Liver (tissue), 9 donors: ENCODE measurements around the gene RPTOR. TPM values are rescaled to one million over a fixed set of nuclear protein-coding genes. Genes with fewer than 3 reads are reported as not detected.

Source experiments
- DNase-seq: peaks from one replicate; pipeline ENCODE4 v3.0.0-alpha.2; 2017; ENCODE audit warnings: low spot score
- H3K27ac ChIP-seq, 2 donors: one replicate each; pipeline ENCODE4 v1.7.0; 2013; ENCODE audit warnings: inconsistent platforms in 2 of 2, low read length in 2 of 2, control low read depth in 1 of 2, low read depth in 1 of 2, mild to moderate bottlenecking in 1 of 2
- H3K27me3 ChIP-seq, 4 donors: one replicate each; pipeline versions ENCODE4 v1.6.1 to v1.7.0; 2013; ENCODE audit warnings: low read length in 3 of 4, inconsistent platforms in 1 of 4, mild to moderate bottlenecking in 1 of 4, moderate library complexity in 1 of 4; ENCODE audit not compliant: control insufficient read depth in 4 of 4, insufficient read depth in 4 of 4
- H3K36me3 ChIP-seq, 4 donors: one replicate each; pipeline versions ENCODE4 v1.6.1 to v1.7.0; 2013; ENCODE audit warnings: low read length in 3 of 4, mild to moderate bottlenecking in 3 of 4, low read depth in 1 of 4, moderate library complexity in 1 of 4; ENCODE audit not compliant: control insufficient read depth in 4 of 4, insufficient read depth in 3 of 4
- H3K4me1 ChIP-seq, 4 donors: one replicate each; pipeline versions ENCODE4 v1.6.1 to v1.7.0; 2013; ENCODE audit warnings: low read length in 3 of 4, mild to moderate bottlenecking in 3 of 4, moderate library complexity in 1 of 4; ENCODE audit not compliant: control insufficient read depth in 4 of 4, insufficient read depth in 4 of 4
- H3K4me3 ChIP-seq, 3 donors: one replicate each; pipeline versions ENCODE4 v1.6.1 to v1.7.0; 2013; ENCODE audit warnings: low read length in 3 of 3, control low read depth in 1 of 3, low read depth in 1 of 3, mild to moderate bottlenecking in 1 of 3
- H3K9ac ChIP-seq, 2 donors: one replicate each; pipeline ENCODE4 v1.7.0; 2013; ENCODE audit warnings: low read length in 2 of 2, mild to moderate bottlenecking in 2 of 2, moderate library complexity in 2 of 2, control low read depth in 1 of 2, low read depth in 1 of 2
- H3K9me3 ChIP-seq, 4 donors: one replicate each; pipeline versions ENCODE4 v1.6.1 to v1.7.0; 2013; ENCODE audit warnings: low read length in 3 of 4; ENCODE audit not compliant: control insufficient read depth in 4 of 4
- CTCF ChIP-seq: fragments of 150-350 bp; IDR thresholded peaks from 2 replicates; pipeline ENCODE4 v1.5.1; 2017; ENCODE audit warnings: improper control_type of control experiment, low read depth, low read length; ENCODE audit not compliant: missing input control
- EGR1 ChIP-seq, 2 donors: IDR thresholded peaks; 2 replicates each; pipeline ENCODE4 v1.6.1; 2016 to 2018; ENCODE audit warnings: antibody characterized with exemption in 2 of 2, low read depth in 2 of 2
- GABPA ChIP-seq, 2 donors: IDR thresholded peaks in 1 of 2; conservative IDR thresholded peaks in 1 of 2; 2 replicates each; pipeline ENCODE4 v1.6.1; 2016; ENCODE audit warnings: antibody characterized with exemption in 2 of 2, mild to moderate bottlenecking in 1 of 2, moderate library complexity in 1 of 2
- HNF4A ChIP-seq, 2 donors: conservative IDR thresholded peaks; 2 replicates each; pipeline ENCODE4 v1.6.1; 2016; ENCODE audit warnings: antibody characterized with exemption in 2 of 2, mild to moderate bottlenecking in 2 of 2
- HNF4G ChIP-seq: IDR thresholded peaks from 2 replicates; pipeline ENCODE4 v1.6.1; 2016; ENCODE audit warnings: antibody characterized with exemption
- NR2F2 ChIP-seq: IDR thresholded peaks from 2 replicates; pipeline ENCODE4 v1.6.1; 2016; ENCODE audit warnings: antibody characterized with exemption
- REST ChIP-seq: IDR thresholded peaks from 2 replicates; pipeline ENCODE4 v1.6.1; 2016; ENCODE audit warnings: antibody characterized with exemption, mild to moderate bottlenecking
- RXRA ChIP-seq, 2 donors: IDR thresholded peaks; 2 replicates each; pipeline ENCODE4 v1.6.1; 2017 to 2018; ENCODE audit warnings: antibody characterized with exemption in 2 of 2, mild to moderate bottlenecking in 1 of 2
- SP1 ChIP-seq: IDR thresholded peaks from 2 replicates; pipeline ENCODE4 v1.6.1; 2018; ENCODE audit warnings: antibody characterized with exemption, mild to moderate bottlenecking
- TAF1 ChIP-seq: conservative IDR thresholded peaks from 2 replicates; pipeline ENCODE4 v1.6.1; 2016; ENCODE audit warnings: antibody characterized with exemption, mild to moderate bottlenecking
- ZBTB33 ChIP-seq: IDR thresholded peaks from 2 replicates; pipeline ENCODE4 v1.6.1; 2016; ENCODE audit warnings: antibody characterized with exemption
- WGBS: extraction: QIAGEN DNeasy Blood & Tissue Kit; methylation state at CpG from one replicate; pipeline ENCODE4 v1.1.7; 2013; 5-methylcytosine and 5-hydroxymethylcytosine counted together
- polyA plus RNA-seq, 2 donors: library from polyadenylated mRNA; stranded (reverse) in 1 of 2; unstranded in 1 of 2; fragments of 200-250 nt in 1 of 2; fragments of >200 nt in 1 of 2; fragmentation: Nextera tagmentation in 1 of 2; extraction: Ambion mirVana in 1 of 2; gene quantifications; one replicate each; pipeline versions ENCODE4 v1.2.1 to v1.2.3, GENCODE V29; 2013 to 2015
- total RNA-seq, 2 donors: library from RNA; depleted of rRNA; stranded (reverse); fragments of >200 nt; gene quantifications; one replicate each; pipeline ENCODE4 v1.2.3, GENCODE V29; 2014
- donor health status: healthy.
- donor health status: healthy.
- donor health status: healthy.
- donor health status: healthy.
- donor health status: healthy.

The RPTOR gene
- total and polyA plus RNA-seq, 4 donors = 4.8 to 25.4 (median 11.6) TPM

- Histone ChIP-seq H3K4me3 (no peak overlapping the region), H3K9me3 (no peaks in the 10 kb centered on the region), H3K9ac (no peak overlapping the region), H3K27ac (no peak overlapping the region), H3K36me3 (no peaks in the 10 kb centered on the region), H3K27me3 (no peaks in the 10 kb centered on the region), H3K4me1 (no peaks in the 10 kb centered on the region)
- WGBS = 72% methylated on average over 10 of the region's 10 CpGs
- no peak for TF ChIP-seq TAF1
- TF ChIP-seq SP1 = no peak
- no peak for TF ChIP-seq GABPA (IDR thresholded peaks at IDR 0.05 in 1 of 2, conservative IDR thresholded peaks at IDR 0.05 in 1 of 2)
- TF ChIP-seq RXRA (IDR thresholded peaks at IDR 0.05) = no peak
- no peak for TF ChIP-seq CTCF
- TF ChIP-seq EGR1 (IDR thresholded peaks at IDR 0.05; ENCODE audit: low read depth in 2 of 2) = no peak
- TF ChIP-seq ZBTB33 = no peak
- DNase-seq = no peak
Measured at GRCh38 chr17:80497726-80498241, 46.9 kb upstream of the RPTOR start.

- H3K9ac ChIP-seq = no peak overlapping the region
- H3K9me3 ChIP-seq = no peaks in the 10 kb centered on the region
- no peaks in the 10 kb centered on the region for H3K36me3 ChIP-seq
- WGBS = 59% methylated on average over 30 of the region's 30 CpGs
- H3K27ac ChIP-seq = no peak overlapping the region
- no peak for DNase-seq
- H3K27me3 ChIP-seq = no peaks in the 10 kb centered on the region
- H3K4me3 ChIP-seq = no peak overlapping the region
- H3K4me1 ChIP-seq = no peaks in the 10 kb centered on the region
- TF ChIP-seq HNF4G = no peak
- no peak for TF ChIP-seq TAF1
- no peak for TF ChIP-seq EGR1 (IDR thresholded peaks at IDR 0.05; ENCODE audit: low read depth in 2 of 2)
- no peak for TF ChIP-seq SP1
- no peak for TF ChIP-seq NR2F2
- no peak for TF ChIP-seq REST
- no peak for TF ChIP-seq HNF4A (conservative IDR thresholded peaks at IDR 0.05)
- no peak for TF ChIP-seq ZBTB33
Measured at GRCh38 chr17:80498242-80498919, 46.3 kb upstream of the RPTOR start.
